NB4 (cell line): ENCODE data around the gene ZNF488.

Experiments used
- DNase-seq: peaks from one replicate; pipeline ENCODE4 v3.0.0; 2010; ENCODE audit warnings: low read depth
- H3K4me3 ChIP-seq: one replicate; pipeline ENCODE4 v1.5.1; 2011; ENCODE audit warnings: mild to moderate bottlenecking, low read depth, low read length, moderate library complexity
- CTCF ChIP-seq: IDR thresholded peaks from one replicate; pipeline ENCODE4 v1.5.1; 2012; ENCODE audit warnings: low read depth, low read length
- MYC ChIP-seq: IDR thresholded peaks from 2 replicates; pipeline ENCODE4 v1.6.1; 2011; ENCODE audit warnings: low read depth, low read length
- POLR2A ChIP-seq: IDR thresholded peaks from 2 replicates; pipeline ENCODE4 v1.6.1; 2011; ENCODE audit warnings: mild to moderate bottlenecking; ENCODE audit not compliant: insufficient read length; ENCODE audit errors: extremely low read depth
- TF ChIP-seq, protein P1 (sequence below): IDR thresholded peaks from 2 replicates; pipeline ENCODE4 v1.6.1; 2011; ENCODE audit warnings: low read depth, low read length

The ZNF488 gene

GRCh38 chr10:47358457-47358856 is 25.6 kb downstream of the ZNF488 start:
- TF ChIP-seq, protein P1, sequence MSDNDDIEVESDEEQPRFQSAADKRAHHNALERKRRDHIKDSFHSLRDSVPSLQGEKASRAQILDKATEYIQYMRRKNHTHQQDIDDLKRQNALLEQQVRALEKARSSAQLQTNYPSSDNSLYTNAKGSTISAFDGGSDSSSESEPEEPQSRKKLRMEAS = no peak
- no peak for TF ChIP-seq MYC
- no peak for TF ChIP-seq CTCF
- TF ChIP-seq POLR2A = no peak
- DNase-seq = no peak
- H3K4me3 ChIP-seq = no peak overlapping the region

DNA sequence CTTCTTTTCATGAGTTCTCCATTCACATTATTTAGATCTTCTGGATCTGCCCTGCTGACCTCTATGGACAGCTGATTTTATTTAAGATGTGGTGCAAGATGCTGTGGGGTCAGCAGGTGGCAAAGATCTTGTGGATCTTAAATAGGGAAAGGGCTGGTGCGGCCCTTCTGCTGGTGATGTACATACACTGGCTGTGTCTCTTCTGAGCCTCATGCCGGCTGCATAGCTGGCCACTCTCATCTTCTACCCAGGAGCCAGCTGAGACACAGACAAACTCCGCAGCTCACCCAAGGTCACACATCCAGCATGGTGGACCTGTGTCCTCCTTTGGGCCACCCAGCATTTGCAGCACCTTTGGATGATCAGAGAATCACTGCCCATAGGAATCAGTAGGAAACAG is 26.2 kb downstream of the ZNF488 start:
- DNase-seq = no peak
- TF ChIP-seq CTCF = no peak
- TF ChIP-seq POLR2A = no peak
- TF ChIP-seq, protein P1 = no peak
- no peak for TF ChIP-seq MYC
- H3K4me3 ChIP-seq = no peak overlapping the region

GRCh38 chr10:47357131-47357582 is 26.9 kb downstream of the ZNF488 start:
- TF ChIP-seq, protein P1 = no peak
- TF ChIP-seq MYC (no peak), POLR2A (no peak), CTCF (no peak)
- DNase-seq = no peak
- no peak overlapping the region for H3K4me3 ChIP-seq

DNA sequence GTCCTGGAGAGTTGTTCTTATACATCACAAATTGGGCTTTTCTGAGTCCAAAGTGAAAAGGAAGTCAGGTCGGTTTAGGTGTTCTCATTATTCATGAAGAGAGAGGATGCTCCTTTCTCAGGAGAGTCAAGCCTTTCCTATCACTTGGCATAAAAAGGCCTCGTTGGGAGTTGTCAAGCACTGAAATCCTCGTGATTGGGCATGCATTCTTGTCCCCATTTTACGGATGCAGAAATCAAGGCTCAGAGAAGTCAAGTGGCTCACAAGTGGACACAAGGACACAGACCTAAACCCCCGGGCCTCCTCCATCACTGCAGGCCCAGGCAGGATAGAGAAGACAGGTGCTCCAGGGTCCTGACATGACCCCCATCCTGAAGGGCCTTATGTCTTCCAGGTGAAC is 27.4 kb downstream of the ZNF488 start:
- no peak overlapping the region for H3K4me3 ChIP-seq
- TF ChIP-seq POLR2A (no peak), MYC (no peak), CTCF (no peak)
- TF ChIP-seq, protein P1 = no peak
- no peak for DNase-seq

DNA sequence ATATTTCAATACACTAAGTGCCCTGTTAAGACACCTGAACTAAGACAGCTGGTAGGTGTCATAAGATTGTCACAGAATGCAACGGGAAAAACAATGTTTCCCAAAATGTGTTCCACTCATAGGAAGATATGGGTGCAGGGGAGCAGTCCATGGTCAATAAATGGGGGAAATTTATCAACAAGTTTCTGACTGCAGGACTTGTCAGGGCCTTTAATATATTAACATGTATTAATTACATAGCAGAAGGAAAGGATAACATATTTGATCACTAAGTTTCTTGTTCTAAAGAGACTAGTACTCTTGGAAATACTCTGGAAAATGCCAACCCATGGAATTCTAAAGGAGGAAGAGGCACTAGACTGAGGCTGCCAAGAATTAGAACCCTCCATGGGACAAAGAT is 29.2 kb downstream of the ZNF488 start:
- no peak for DNase-seq
- no peak overlapping the region for H3K4me3 ChIP-seq
- TF ChIP-seq, protein P1 = no peak
- no peak for TF ChIP-seq CTCF
- TF ChIP-seq MYC = no peak
- TF ChIP-seq POLR2A = no peak
